Measurements from ENCODE around the gene ANKRD66.
"Not testable (repeated sequence)": the region's sequence is repeated elsewhere in the genome, so short reads cannot be mapped to it uniquely, and the experiment has no call there.

The ANKRD66 gene

DNA sequence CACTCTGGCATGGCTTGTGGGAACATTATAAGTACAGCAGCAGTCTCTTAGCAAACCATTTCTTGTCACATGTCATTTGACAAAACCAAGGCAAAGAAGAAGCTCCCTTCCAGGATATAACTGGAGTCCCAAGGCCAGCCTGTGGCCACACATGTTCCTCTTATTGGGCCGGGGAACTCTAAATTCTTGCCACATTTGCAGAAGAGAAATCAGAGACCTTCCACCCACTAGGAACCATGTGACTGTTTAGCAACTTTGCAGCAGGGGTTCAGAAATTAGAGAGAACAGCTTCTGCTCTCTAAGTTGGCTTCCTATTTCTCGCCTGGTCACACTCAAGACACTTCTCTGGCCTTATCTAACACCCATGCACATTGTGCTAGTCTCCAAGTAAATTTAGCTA lies 26.0 kb downstream of the ANKRD66 start:
- H3K4me1 ChIP-seq (ENCODE audit: insufficient read depth, low read length), result no peaks in the 10 kb centered on the region
- H3K9me3 ChIP-seq (ENCODE audit: insufficient read depth, low read length, severe bottlenecking), result no peaks in the 10 kb centered on the region
- H3K27ac ChIP-seq (ENCODE audit: low read length), result no peak overlapping the region
- no peak overlapping the region for H3K9ac ChIP-seq (ENCODE audit: low read depth, low read length)
- H3K4me3 ChIP-seq (ENCODE audit: low read depth in 1 of 2, low read length in 2 of 2), result no peak overlapping the region
- H3K36me3 ChIP-seq (ENCODE audit: insufficient read depth, low read length), result no peaks in the 10 kb centered on the region
- TF ChIP-seq EZH2 (IDR thresholded peaks at IDR 0.05; ENCODE audit: borderline replicate concordance, low read depth, low read length, severe bottlenecking), result no peak
- TF ChIP-seq, protein P1, sequence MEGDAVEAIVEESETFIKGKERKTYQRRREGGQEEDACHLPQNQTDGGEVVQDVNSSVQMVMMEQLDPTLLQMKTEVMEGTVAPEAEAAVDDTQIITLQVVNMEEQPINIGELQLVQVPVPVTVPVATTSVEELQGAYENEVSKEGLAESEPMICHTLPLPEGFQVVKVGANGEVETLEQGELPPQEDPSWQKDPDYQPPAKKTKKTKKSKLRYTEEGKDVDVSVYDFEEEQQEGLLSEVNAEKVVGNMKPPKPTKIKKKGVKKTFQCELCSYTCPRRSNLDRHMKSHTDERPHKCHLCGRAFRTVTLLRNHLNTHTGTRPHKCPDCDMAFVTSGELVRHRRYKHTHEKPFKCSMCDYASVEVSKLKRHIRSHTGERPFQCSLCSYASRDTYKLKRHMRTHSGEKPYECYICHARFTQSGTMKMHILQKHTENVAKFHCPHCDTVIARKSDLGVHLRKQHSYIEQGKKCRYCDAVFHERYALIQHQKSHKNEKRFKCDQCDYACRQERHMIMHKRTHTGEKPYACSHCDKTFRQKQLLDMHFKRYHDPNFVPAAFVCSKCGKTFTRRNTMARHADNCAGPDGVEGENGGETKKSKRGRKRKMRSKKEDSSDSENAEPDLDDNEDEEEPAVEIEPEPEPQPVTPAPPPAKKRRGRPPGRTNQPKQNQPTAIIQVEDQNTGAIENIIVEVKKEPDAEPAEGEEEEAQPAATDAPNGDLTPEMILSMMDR (IDR thresholded peaks at IDR 0.05; ENCODE audit: borderline replicate concordance, extremely low read depth, low read length, poor library complexity, severe bottlenecking), result no peak
- H3K4me2 ChIP-seq (ENCODE audit: insufficient read depth, low read length), result no peak overlapping the region
- DNase-seq (no peak), ATAC-seq (ENCODE audit: insufficient read depth, low read depth) (no peak)
- H3K27me3 ChIP-seq (ENCODE audit: insufficient read depth, low read length, poor library complexity), result no peaks in the 10 kb centered on the region
- H2AFZ ChIP-seq (ENCODE audit: low read depth, low read length), result no peak overlapping the region
- no peaks in the 10 kb centered on the region for H3K79me2 ChIP-seq (ENCODE audit: insufficient read depth, low read length)
- H4K20me1 ChIP-seq (ENCODE audit: insufficient read depth, low read length), result no peaks in the 10 kb centered on the region

DNA sequence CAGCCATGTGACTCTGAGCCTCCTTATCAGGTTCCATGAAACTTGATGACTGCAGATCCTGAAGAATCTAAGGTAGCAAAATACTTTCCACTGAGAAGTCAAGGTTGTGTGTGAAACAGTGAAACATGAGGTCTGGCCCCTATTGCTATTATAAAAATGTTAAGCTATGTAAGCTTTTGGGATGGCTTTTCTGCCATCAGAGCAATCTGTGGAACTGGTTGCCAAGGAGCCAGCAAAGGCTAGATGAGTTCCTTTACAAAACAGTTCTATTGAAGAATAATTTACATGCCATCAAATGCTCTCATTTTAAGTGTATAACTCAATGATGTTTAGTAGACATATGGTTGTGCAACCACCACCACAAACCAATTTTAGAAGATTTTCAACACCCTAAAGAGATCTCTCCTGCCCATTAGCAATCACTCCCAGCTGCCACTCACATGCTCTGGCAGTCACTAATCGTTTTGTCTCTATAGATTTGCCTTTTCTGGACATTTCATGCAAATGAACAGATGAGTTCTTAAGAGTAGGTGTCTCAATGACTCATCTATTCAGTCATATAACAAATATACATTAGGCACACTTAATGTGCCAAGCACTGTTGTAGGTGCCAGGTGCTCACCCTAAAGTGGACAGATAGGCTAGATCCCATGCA lies 26.6 kb downstream of the ANKRD66 start:
- Histone ChIP-seq H3K9me3 (ENCODE audit: insufficient read depth, low read length, severe bottlenecking) (no peaks in the 10 kb centered on the region), H4K20me1 (ENCODE audit: insufficient read depth, low read length) (no peaks in the 10 kb centered on the region), H3K36me3 (ENCODE audit: insufficient read depth, low read length) (no peaks in the 10 kb centered on the region), H3K9ac (ENCODE audit: low read depth, low read length) (no peak overlapping the region), H3K4me2 (ENCODE audit: insufficient read depth, low read length) (no peak overlapping the region), H3K4me1 (ENCODE audit: insufficient read depth, low read length) (no peaks in the 10 kb centered on the region), H3K4me3 (ENCODE audit: low read depth in 1 of 2, low read length in 2 of 2) (no peak overlapping the region), H3K27me3 (ENCODE audit: insufficient read depth, low read length, poor library complexity) (no peaks in the 10 kb centered on the region), H2AFZ (ENCODE audit: low read depth, low read length) (no peak overlapping the region), H3K79me2 (ENCODE audit: insufficient read depth, low read length) (no peaks in the 10 kb centered on the region), H3K27ac (ENCODE audit: low read length) (no peak overlapping the region)
- DNase-seq (no peak), ATAC-seq (ENCODE audit: insufficient read depth, low read depth) (no peak)
- TF ChIP-seq, protein P1 (IDR thresholded peaks at IDR 0.05; ENCODE audit: borderline replicate concordance, extremely low read depth, low read length, poor library complexity, severe bottlenecking), result no peak
- TF ChIP-seq EZH2 (IDR thresholded peaks at IDR 0.05; ENCODE audit: borderline replicate concordance, low read depth, low read length, severe bottlenecking), result no peak

DNA sequence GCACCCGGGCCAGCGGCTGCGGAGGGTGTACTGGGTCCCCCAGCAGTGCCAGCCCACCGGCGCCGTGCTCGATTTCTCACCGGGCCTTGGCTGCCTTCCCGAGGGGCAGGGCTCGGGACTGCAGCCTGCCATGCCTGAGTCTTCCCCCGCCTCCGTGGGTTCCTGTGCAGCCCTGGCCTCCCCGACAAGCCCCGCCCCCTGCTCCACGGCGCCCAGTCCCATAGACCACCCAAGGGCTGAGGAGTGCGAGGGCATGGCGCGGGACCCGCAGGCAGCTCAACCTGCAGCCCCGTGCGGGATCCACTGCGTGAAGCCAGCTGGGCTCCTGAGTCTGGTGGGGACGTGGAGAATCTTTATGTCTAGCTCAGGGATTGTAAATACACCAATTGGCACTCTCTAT lies 28.0 kb downstream of the ANKRD66 start:
- H3K36me3 ChIP-seq (ENCODE audit: insufficient read depth, low read length); H3K4me1 ChIP-seq (ENCODE audit: insufficient read depth, low read length); H3K9ac ChIP-seq (ENCODE audit: low read depth, low read length); H2AFZ ChIP-seq (ENCODE audit: low read depth, low read length); H3K79me2 ChIP-seq (ENCODE audit: insufficient read depth, low read length); H3K27ac ChIP-seq (ENCODE audit: low read length); H3K9me3 ChIP-seq (ENCODE audit: insufficient read depth, low read length, severe bottlenecking); H3K27me3 ChIP-seq (ENCODE audit: insufficient read depth, low read length, poor library complexity); H3K4me2 ChIP-seq (ENCODE audit: insufficient read depth, low read length); DNase-seq; H4K20me1 ChIP-seq (ENCODE audit: insufficient read depth, low read length); H3K4me3 ChIP-seq (ENCODE audit: low read depth in 1 of 2, low read length in 2 of 2); ATAC-seq (ENCODE audit: insufficient read depth, low read depth): not testable (repeated sequence)

DNA sequence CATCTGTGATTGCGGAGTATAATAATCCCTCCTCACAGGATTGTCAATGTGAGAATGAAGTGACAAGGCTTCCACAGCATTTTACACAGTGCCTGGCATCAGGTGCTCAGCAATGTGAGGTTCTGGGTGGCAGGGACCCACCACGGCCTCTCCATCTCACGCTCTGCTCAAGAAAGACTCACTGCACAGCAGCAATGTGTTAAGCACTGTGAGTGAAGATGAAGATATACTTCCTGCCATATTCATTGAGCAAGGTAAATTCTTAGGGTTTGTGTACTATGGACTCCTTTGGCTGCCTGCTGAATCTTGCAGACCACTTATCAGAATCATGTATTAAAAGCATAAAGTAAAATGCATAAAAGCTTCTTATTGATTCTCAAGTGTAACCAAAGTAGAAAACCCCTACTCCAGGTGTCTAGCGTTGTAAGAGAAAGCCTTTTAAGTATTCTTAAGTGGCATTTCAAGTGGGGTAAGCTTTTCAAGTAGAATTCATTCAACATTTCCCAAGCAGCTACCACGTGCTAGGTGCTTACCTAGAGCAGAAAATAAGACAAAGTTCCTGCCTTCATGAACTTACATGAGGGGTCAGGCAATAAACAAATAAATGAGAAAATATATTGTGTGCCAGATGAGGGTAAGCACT lies 29.5 kb downstream of the ANKRD66 start:
- DNase-seq (no peak), ATAC-seq (ENCODE audit: insufficient read depth, low read depth) (no peak)
- no peaks in the 10 kb centered on the region for H3K36me3 ChIP-seq (ENCODE audit: insufficient read depth, low read length)
- no peak overlapping the region for H3K27ac ChIP-seq (ENCODE audit: low read length)
- H3K9me3 ChIP-seq (ENCODE audit: insufficient read depth, low read length, severe bottlenecking), result no peaks in the 10 kb centered on the region
- H3K4me1 ChIP-seq (ENCODE audit: insufficient read depth, low read length), result no peaks in the 10 kb centered on the region
- no peaks in the 10 kb centered on the region for H3K79me2 ChIP-seq (ENCODE audit: insufficient read depth, low read length)
- no peaks in the 10 kb centered on the region for H3K27me3 ChIP-seq (ENCODE audit: insufficient read depth, low read length, poor library complexity)
- H2AFZ ChIP-seq (ENCODE audit: low read depth, low read length), result no peak overlapping the region
- TF ChIP-seq, protein P1 (IDR thresholded peaks at IDR 0.05; ENCODE audit: borderline replicate concordance, extremely low read depth, low read length, poor library complexity, severe bottlenecking), result no peak
- H3K9ac ChIP-seq (ENCODE audit: low read depth, low read length), result no peak overlapping the region
- no peaks in the 10 kb centered on the region for H4K20me1 ChIP-seq (ENCODE audit: insufficient read depth, low read length)
- no peak overlapping the region for H3K4me3 ChIP-seq (ENCODE audit: low read depth in 1 of 2, low read length in 2 of 2)
- no peak overlapping the region for H3K4me2 ChIP-seq (ENCODE audit: insufficient read depth, low read length)
